ENCODE results near the gene DCAF7.

The DCAF7 gene

GRCh38 chr17:63546308-63547082 lies 3.8 kb upstream of the DCAF7 start:
- FAIRE-seq, result no peak

GRCh38 chr17:63547083-63547523 lies 3.2 kb upstream of the DCAF7 start:
- no peak for FAIRE-seq

DNA sequence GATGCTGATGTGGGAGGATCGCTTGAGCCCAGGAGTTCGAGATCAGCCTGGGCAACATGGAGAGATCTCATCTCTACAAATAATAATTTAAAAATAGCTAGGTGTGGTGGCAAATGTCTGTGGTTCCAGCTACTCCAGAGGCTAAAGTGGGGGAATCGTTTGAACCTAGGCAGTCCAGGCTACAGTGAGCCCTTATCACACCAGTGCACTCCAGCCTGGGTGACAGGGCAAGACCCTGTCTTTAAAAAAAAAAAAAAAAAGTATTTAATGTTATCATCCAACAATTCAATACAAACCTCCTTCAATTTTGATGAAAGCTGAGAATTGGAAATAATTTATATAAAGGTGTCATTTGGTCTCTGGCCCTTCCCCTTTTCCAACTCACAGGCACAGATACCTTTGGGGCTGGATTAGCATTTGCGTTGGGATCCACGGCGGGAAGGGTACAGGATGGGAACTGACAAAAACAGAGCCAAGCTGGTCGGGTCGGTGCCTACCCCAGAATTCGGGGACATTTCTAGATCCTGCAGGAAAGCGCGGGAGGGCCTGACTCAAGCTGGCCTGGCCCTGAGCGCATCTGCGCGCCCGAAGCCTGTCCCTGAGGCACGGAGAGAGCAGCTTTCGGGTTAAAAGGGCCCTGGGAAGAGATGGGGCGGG lies 860 bp upstream of the DCAF7 start:
- FAIRE-seq, result no peak

- no peak for FAIRE-seq
These were observed 751 bp downstream of the DCAF7 start for GRCh38 chr17:63550817-63551639.

DNA sequence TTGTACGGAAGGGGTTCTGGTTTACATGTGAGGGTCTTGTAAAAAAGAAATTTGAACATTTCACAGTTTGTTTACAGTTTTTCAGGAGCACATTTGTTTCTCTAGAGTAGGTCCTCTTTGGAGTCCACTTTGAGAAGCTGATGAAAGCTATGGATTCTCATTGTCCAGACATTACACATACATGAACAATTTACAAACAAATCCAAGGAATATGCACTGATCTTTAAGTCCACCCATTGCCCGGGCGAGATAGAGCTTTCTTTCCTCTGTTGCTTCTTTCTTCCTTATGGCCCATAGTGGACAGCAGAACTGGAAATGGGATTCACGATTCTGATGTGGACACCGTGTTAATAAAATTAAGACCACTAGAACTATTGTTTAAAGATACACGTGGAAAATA lies 1.9 kb downstream of the DCAF7 start:
- no peak for FAIRE-seq

- no peak for FAIRE-seq
These were observed 5.4 kb downstream of the DCAF7 start for GRCh38 chr17:63555500-63556156.

- no peak for FAIRE-seq
These were observed 7.1 kb downstream of the DCAF7 start for GRCh38 chr17:63557416-63557815.

- no peak for FAIRE-seq
These were observed 8.2 kb downstream of the DCAF7 start for GRCh38 chr17:63558441-63558840.

GRCh38 chr17:63561819-63562218 lies 11.5 kb downstream of the DCAF7 start:
- FAIRE-seq, result no peak

GRCh38 chr17:63563339-63563738 lies 13.1 kb downstream of the DCAF7 start:
- no peak for FAIRE-seq

DNA sequence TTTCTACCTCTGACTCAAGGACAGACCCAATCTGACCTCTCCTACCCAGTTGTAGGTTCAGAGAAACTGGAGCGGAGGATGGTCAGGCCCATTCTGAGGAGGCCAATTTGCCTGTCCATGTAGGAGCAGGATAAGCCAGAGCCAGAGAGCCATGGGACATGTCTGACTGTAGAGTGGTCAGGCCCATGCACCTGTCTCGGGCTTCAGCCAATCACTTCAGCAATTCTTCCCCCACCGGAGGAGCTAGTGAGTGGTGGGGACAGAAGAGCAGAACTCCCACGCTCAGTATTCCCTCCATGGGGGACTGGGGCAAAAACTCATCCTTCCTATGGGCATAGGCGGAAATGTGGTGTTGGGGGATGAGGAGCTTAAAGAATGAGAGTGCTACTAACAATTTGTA lies 14.3 kb downstream of the DCAF7 start:
- FAIRE-seq, result no peak

DNA sequence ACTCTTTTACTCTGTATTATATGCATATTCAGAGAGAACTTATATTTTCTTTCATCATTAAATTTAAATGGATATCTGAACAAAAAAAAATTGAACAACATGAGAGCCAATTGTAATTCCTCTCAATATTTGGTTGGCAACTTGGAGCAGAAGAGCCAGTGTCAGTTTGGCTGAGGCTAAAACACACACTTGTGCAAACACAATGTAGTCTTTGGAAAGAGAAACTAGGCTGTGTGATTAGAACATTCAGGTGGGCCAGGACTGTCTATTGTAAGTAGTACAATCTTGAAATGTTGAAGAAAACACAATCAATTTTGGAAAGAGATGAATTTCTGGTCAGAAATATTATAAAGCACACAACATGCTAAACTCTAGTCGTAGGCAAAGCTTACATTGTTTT lies 17.0 kb downstream of the DCAF7 start:
- FAIRE-seq, result no peak

GRCh38 chr17:63568563-63568962 lies 18.3 kb downstream of the DCAF7 start:
- FAIRE-seq, result no peak

DNA sequence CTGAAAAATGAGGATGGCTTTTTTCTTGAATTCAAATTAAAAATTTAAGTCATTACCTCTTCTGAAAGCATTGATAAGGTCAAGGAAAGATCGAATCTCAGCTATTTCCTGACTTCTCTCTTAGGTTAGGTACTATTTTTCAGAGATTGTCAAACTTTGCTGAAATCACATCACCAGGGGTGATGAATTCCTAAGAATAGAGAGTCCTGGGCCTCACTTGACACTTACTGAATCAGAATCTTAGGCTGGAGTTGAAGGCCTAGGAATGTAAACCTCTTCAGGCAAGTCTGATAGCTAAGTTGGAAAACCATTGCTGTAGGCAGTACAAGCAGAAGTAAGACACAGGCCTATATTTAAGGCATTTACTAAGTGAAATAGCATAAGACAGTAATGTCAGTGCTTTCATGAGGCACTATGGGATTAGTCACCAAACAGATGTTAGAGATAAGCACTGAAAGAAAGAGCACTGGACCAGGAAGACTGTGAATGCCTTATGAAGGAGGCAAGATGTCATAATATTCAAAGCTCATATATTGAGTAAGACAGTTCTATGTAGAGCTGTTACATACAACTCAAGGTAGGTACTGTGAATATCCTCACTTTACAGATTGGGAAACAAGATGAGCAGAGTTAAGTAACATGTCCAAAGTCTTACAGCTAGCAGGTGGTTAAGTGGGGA lies 21.5 kb downstream of the DCAF7 start:
- FAIRE-seq, result no peak

DNA sequence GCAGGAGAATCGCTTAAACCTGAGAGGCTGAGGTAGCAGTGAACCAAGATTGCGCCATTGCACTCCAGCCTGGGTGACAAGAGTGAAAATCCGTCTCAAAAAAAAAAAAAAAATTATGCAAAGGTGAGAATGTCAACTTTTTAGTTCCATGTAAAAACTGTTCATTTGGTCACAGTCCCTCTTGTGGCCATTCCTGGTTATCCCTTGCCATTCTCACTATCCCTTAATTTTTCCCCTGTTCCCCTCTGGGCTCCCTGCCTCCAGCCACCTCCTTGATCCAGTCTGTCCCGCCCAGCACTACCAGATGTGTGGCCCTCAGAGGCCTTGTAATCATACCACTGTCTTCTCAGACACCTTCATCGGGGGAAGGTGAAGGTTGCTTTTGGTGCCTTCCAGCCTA lies 23.4 kb downstream of the DCAF7 start:
- no peak for FAIRE-seq

GRCh38 chr17:63578027-63578768 lies 27.9 kb downstream of the DCAF7 start:
- no peak for FAIRE-seq

GRCh38 chr17:63578769-63579111 lies 28.5 kb downstream of the DCAF7 start:
- no peak for FAIRE-seq

DNA sequence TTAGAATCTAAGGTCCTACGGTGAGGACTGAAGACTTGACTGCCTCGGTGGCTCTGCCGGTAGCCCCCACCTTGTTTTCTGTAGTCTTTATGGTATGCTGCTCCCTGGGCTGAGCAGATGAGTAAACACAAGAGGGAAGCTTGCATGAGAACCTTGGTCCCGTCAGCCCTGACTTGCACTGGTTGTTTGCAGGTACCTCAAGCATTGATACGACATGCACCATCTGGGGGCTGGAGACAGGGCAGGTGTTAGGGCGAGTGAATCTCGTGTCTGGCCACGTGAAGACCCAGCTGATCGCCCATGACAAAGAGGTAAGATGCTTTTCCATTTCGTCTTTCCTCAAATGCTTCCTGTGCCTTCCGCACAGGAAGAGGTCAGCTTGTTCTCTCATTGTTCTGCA lies 29.4 kb downstream of the DCAF7 start:
- FAIRE-seq, result no peak

DNA sequence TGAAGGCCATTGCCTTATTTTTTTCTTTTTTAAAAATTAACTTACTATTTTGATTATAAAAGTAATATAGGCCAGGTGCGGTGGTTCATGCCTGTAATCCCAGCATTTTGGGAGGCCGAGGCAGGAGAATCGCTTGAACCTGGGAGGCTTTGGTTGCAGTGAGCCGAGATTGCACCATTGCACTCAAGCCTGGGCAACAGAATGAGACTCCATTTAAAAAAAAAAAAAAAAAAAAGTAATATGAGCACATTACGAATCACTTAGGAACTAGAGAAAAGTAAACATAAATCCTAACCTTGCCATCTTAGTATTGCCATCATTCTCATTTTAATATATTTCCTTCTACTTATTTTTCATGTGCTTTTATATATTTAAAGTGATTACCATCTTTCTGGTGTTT lies 37.5 kb downstream of the DCAF7 start:
- FAIRE-seq, result no peak

DNA sequence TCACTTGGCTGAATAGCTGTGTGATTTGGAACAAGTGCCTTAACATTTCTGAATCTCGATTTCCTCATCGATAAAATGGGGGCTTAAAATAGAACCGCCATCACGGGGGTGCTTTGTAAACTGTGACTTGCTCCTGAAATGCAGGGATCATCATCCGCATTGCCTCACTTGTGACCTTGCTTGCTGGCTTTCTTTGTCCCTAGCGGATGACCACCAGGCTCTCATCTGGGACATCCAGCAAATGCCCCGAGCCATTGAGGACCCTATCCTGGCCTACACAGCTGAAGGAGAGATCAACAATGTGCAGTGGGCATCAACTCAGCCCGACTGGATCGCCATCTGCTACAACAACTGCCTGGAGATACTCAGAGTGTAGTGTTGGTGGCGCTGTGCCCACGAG lies 38.5 kb downstream of the DCAF7 start:
- FAIRE-seq, result no peak

- no peak for FAIRE-seq
These were observed 39.4 kb downstream of the DCAF7 start for GRCh38 chr17:63589646-63590045.

DNA sequence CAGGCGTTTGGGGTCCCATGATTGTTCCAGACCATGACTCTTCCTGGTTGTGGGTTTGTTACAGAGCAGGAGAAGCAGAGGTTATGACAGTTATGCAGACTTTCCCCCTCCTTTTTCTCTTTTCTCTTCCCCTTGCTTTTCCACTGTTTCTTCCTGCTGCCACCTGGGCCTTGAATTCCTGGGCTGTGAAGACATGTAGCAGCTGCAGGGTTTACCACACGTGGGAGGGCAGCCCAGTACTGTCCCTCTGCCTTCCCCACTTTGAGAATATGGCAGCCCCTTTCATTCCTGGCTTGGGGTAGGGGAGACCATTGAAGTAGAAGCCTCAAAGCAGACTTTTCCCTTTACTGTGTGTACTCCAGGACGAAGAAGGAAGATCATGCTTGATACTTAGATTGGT lies 42.5 kb downstream of the DCAF7 start:
- no peak for FAIRE-seq
